Lung (tissue), 12 donors: ENCODE results near the gene PDZD4. TPM values are rescaled to one million over a fixed set of nuclear protein-coding genes. Genes with fewer than 3 reads are reported as not detected.
A peak's percentile ranks its signal among the peaks of the same experiment; 100 is the strongest.

Experiments
- ATAC-seq: fragments of 200-7000 bp; cut with Tn5 transposase; one replicate; pipeline ENCODE4 v1.9.1; 2020; ENCODE audit warnings: moderate number of reproducible peaks; ENCODE audit not compliant: insufficient read depth, low FRiP score
- DNase-seq, 3 donors: peaks; one replicate each; pipeline ENCODE4 v3.0.0-alpha.2; 2013 to 2017
- H3K27ac ChIP-seq, 2 donors: one replicate each; pipeline ENCODE4 v1.5.1; 2013; ENCODE audit warnings: mild to moderate bottlenecking in 2 of 2, moderate library complexity in 2 of 2, control low read depth in 1 of 2, inconsistent platforms in 1 of 2, low read depth in 1 of 2, low read length in 1 of 2
- H3K27me3 ChIP-seq, 3 donors: one replicate each; pipeline ENCODE4 v1.5.1; 2013; ENCODE audit warnings: low read length in 2 of 3; ENCODE audit not compliant: control insufficient read depth in 3 of 3, insufficient read depth in 3 of 3
- H3K36me3 ChIP-seq, 4 donors: one replicate each; pipeline ENCODE4 v1.5.1; 2013; ENCODE audit warnings: low read length in 4 of 4, mild to moderate bottlenecking in 1 of 4, moderate library complexity in 1 of 4; ENCODE audit not compliant: control insufficient read depth in 4 of 4, insufficient read depth in 4 of 4
- H3K4me1 ChIP-seq, 5 donors: one replicate each; pipeline ENCODE4 v1.5.1; 2013; ENCODE audit warnings: low read length in 5 of 5, mild to moderate bottlenecking in 2 of 5, moderate library complexity in 1 of 5; ENCODE audit not compliant: control insufficient read depth in 5 of 5, insufficient read depth in 5 of 5
- H3K4me3 ChIP-seq: one replicate; pipeline ENCODE4 v1.5.1; 2013; ENCODE audit warnings: mild to moderate bottlenecking, control low read depth, moderate library complexity
- H3K9ac ChIP-seq, 2 donors: one replicate each; pipeline ENCODE4 v1.5.1; 2013; ENCODE audit warnings: low read length in 2 of 2, control low read depth in 1 of 2; ENCODE audit not compliant: insufficient read depth in 1 of 2
- H3K9me3 ChIP-seq, 4 donors: one replicate each; pipeline ENCODE4 v1.5.1; 2013; ENCODE audit warnings: low read length in 3 of 4, mild to moderate bottlenecking in 1 of 4, moderate library complexity in 1 of 4; ENCODE audit not compliant: control insufficient read depth in 4 of 4, insufficient read depth in 3 of 4
- CTCF ChIP-seq: IDR thresholded peaks from 2 replicates; pipeline ENCODE4 v1.5.1; 2012; ENCODE audit warnings: mild to moderate bottlenecking; ENCODE audit errors: control extremely low read depth, extremely low read depth
- WGBS, 2 donors: extraction: QIAGEN DNeasy Blood & Tissue Kit; methylation state at CpG; one replicate each; pipeline ENCODE4 v1.1.7; 2013; 5-methylcytosine and 5-hydroxymethylcytosine counted together
- polyA plus RNA-seq, 2 donors: library from polyadenylated mRNA; stranded (reverse); fragments of 200-250 nt; gene quantifications; one replicate each; pipeline ENCODE4 v1.2.1, GENCODE V29; 2013
- total RNA-seq, 2 donors: library from RNA; depleted of rRNA in 1 of 2; stranded (reverse); fragments of >200 nt in 1 of 2; gene quantifications; one replicate each; pipeline ENCODE4 v1.2.1, GENCODE V29; 2014 to 2021
- donor health status: control.
- donor health status: control.
- donor health status: Bipolar disorder and iron deficiency.
- donor health status: healthy.
- donor health status: DM: yes; HTN: yes; CAD: no.

PDZD4 gene
- total and polyA plus RNA-seq, 4 donors: 2.3 to 8.1 (median 3.8) TPM

DNA sequence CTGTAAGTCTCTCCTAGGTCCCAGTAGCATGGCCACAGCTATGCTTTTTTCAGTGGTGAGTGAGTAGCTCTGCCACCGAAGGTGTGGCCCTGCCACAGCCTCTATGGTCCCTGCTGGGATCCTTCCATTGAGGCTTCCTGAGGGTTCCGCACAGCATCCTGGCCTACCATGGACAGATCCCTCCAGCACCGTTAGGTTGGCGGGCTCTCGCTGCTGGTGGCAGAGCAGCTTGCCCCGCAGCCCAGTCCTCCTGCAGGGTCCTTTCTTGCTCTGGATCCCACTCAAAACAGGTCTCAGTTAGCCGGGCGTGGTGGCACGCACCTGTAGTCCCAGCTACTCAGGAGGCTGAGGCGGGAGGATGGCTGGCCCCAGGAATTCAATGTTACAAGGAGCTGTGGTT, 2.4 kb upstream of the PDZD4 start:
- H3K27ac ChIP-seq: no peak overlapping the region
- ATAC-seq (no peak), DNase-seq (no peak)
- H3K36me3 ChIP-seq: no peaks in the 10 kb centered on the region
- peaks cover 0 to 9% (median 0%) of the 10 kb centered on the region in 5 donors for H3K4me1 ChIP-seq
- peaks cover 8 to 16% (median 8%) of the 10 kb centered on the region in 3 donors for H3K27me3 ChIP-seq
- TF ChIP-seq CTCF: no peak
- WGBS, 2 donors: 83 to 94% methylated on average over 10 of the region's 10 CpGs
- H3K9ac ChIP-seq: no peak overlapping the region
- peaks cover 0 to 32% (median 0%) of the 10 kb centered on the region in 4 donors for H3K9me3 ChIP-seq
- H3K4me3 ChIP-seq: no peak overlapping the region

DNA sequence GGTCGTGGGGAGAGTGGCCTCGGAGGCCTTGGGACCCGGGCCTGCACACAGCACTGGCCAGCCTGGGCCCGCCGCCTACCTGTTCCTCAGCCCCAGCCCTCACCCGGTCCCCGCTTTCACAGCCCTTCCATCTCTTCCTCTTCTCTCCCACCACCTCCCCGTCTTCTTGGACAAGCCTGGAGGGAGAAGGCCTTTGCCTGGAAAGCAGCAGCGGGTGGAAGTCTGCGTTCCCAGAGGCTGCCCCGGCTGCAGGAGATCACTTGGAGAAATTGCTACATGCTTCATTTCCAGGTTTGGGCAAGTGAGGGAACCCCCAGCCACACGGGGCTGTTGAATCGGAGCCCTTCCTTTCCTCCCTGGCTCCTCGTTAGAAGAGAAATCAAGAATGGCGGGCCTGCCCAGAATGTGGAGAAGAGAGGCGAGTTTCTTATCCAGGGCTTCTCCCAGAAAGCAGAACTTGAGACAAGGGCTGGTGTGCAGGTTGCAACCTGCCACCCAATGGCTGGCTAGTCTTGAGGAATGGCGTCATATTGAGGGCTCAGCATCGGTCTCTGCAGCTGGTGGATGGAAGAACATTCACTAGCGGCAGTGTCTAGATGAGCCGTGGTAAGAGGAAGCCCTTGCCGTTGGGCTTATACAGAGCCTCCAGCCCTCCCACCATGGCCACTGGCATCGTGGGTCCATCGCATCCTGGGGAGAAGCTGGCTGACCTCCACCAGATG, 1.2 kb upstream of the PDZD4 start:
- DNase-seq (no peak), ATAC-seq (no peak)
- 47 to 64% methylated on average over 17 to 23 of the region's 23 CpGs for WGBS, 2 donors
- peaks cover 0 to 9% (median 0%) of the 10 kb centered on the region in 5 donors for H3K4me1 ChIP-seq
- H3K4me3 ChIP-seq: no peak overlapping the region
- H3K27ac ChIP-seq: no peak overlapping the region
- no peak for TF ChIP-seq CTCF
- peaks cover 0 to 32% (median 0%) of the 10 kb centered on the region in 4 donors for H3K9me3 ChIP-seq
- H3K9ac ChIP-seq: no peak overlapping the region
- H3K27me3 ChIP-seq: peaks cover 6 to 18% (median 13%) of the 10 kb centered on the region in 3 donors
- no peaks in the 10 kb centered on the region for H3K36me3 ChIP-seq

GRCh38 chrX:153830640-153831428, 490 bp upstream of the PDZD4 start:
- Histone ChIP-seq H3K27me3 (peaks cover 6 to 15% (median 13%) of the 10 kb centered on the region in 3 donors), H3K4me1 (peaks cover 0 to 9% (median 0%) of the 10 kb centered on the region in 5 donors), H3K27ac (no peak overlapping the region), H3K36me3 (no peaks in the 10 kb centered on the region), H3K4me3 (no peak overlapping the region), H3K9ac (no peak overlapping the region), H3K9me3 (peaks cover 0 to 32% (median 0%) of the 10 kb centered on the region in 4 donors)
- DNase-seq: peak in 1 of 3 donors; percentile 26
- no peak for TF ChIP-seq CTCF
- 13 to 22% methylated on average over 9 to 102 of the region's 102 CpGs for WGBS, 2 donors
- no peak for ATAC-seq
